PC-9 (cell line): ENCODE measurements around the gene UBE2E2. TPM values are rescaled to one million over a fixed set of nuclear protein-coding genes. Genes with fewer than 3 reads are reported as not detected.

Source experiments
- BruUV-seq: library from RNA; stranded (reverse); fragments of 400-500 nt; replicated peaks from 2 replicates; lab custom pipeline; 2021; lab: Mats Ljungman, UMichigan
- CTCF ChIA-PET: fragments of 300-600 bp; sonication (Branson Sonifier 250); formaldehyde crosslinking; loops from one replicate; lab custom pipeline; 2022; ENCODE audit warnings: antibody characterized with exemption; lab: Charles Lee
- POLR2A ChIA-PET: fragments of 300-600 bp; sonication (Branson Sonifier 250); formaldehyde crosslinking; loops from one replicate; lab custom pipeline; 2022; ENCODE audit warnings: antibody characterized with exemption; ENCODE audit not compliant: unreplicated experiment; lab: Charles Lee
- DNase-seq, 2 experiments: peaks; one replicate each; pipeline versions ENCODE4 v3.0.0 to v3.0.0-alpha.2; 2015 to 2022; ENCODE audit warnings: mixed read lengths in 1 of 2
- H2AFZ ChIP-seq: fragments of 200-600 bp; sonication (generic); 2 replicates; pipeline ENCODE4 v1.8.1; 2017; ENCODE audit warnings: antibody characterized with exemption
- H3F3A ChIP-seq: fragments of 200-600 bp; sonication (generic); 2 replicates; pipeline ENCODE4 v1.8.1; 2017; ENCODE audit warnings: antibody characterized with exemption, mild to moderate bottlenecking, low read depth; ENCODE audit not compliant: insufficient read depth
- H3K27ac ChIP-seq: fragments of 200-600 bp; sonication (generic); 2 replicates; pipeline ENCODE4 v1.6.1; 2016; ENCODE audit warnings: mixed run types
- H3K27me3 ChIP-seq: fragments of 200-600 bp; sonication (generic); 2 replicates; pipeline ENCODE4 v1.6.1; 2016; ENCODE audit warnings: low read depth, mixed run types; ENCODE audit not compliant: insufficient read depth
- H3K36me3 ChIP-seq: fragments of 200-600 bp; sonication (generic); 2 replicates; pipeline ENCODE4 v1.6.1; 2016; ENCODE audit warnings: low read depth, mixed run types
- H3K4me1 ChIP-seq: fragments of 200-600 bp; sonication (generic); replicated peaks from 2 replicates; pipeline ENCODE4 v1.6.1; 2016; ENCODE audit warnings: mixed run types; ENCODE audit not compliant: insufficient read depth
- H3K4me2 ChIP-seq: fragments of 200-600 bp; sonication (generic); 2 replicates; pipeline ENCODE4 v1.6.1; 2017; ENCODE audit warnings: mixed run types
- H3K4me3 ChIP-seq: fragments of 200-600 bp; sonication (generic); 2 replicates; pipeline ENCODE4 v1.6.1; 2016; ENCODE audit warnings: mixed run types
- H3K79me2 ChIP-seq: fragments of 200-600 bp; sonication (generic); 2 replicates; pipeline ENCODE4 v1.6.1; 2017; ENCODE audit warnings: low read depth, mixed run types
- H3K9me2 ChIP-seq: fragments of 200-600 bp; sonication (generic); 2 replicates; pipeline ENCODE4 v1.8.1; 2017; ENCODE audit warnings: mild to moderate bottlenecking; ENCODE audit not compliant: insufficient read depth
- H3K9me3 ChIP-seq: fragments of 200-600 bp; sonication (generic); 2 replicates; pipeline ENCODE4 v1.8.1; 2016; ENCODE audit warnings: low read depth; ENCODE audit not compliant: insufficient read depth
- H4K20me1 ChIP-seq: fragments of 200-600 bp; sonication (generic); 2 replicates; pipeline ENCODE4 v1.8.1; 2017; ENCODE audit not compliant: insufficient read depth
- EZH2 ChIP-seq: fragments of 200-600 bp; sonication (generic); IDR thresholded peaks from 2 replicates; pipeline ENCODE4 v1.8.0; 2017; ENCODE audit warnings: antibody characterized with exemption, low read depth
- intact Hi-C: fragments of 100-400 bp; cut with micrococcal nuclease; formaldehyde crosslinking; loops from one replicate; pipeline ENCODE4 v1.10.0; 2022; ENCODE audit not compliant: unreplicated experiment
- total RNA-seq: library from RNA; stranded (reverse); gene quantifications from 2 replicates; pipeline ENCODE4 v1.2.3, GENCODE V29; 2021
- TF ChIP-seq, protein P1 (sequence below): fragments of 200-600 bp; sonication (generic); conservative IDR thresholded peaks from 2 replicates; pipeline ENCODE4 v1.6.1; 2017; ENCODE audit warnings: mixed run types, antibody characterized with exemption, mild to moderate bottlenecking, moderate library complexity

UBE2E2 gene
- total RNA-seq, 1 experiment from 2014 or later = 48.7 TPM

DNA sequence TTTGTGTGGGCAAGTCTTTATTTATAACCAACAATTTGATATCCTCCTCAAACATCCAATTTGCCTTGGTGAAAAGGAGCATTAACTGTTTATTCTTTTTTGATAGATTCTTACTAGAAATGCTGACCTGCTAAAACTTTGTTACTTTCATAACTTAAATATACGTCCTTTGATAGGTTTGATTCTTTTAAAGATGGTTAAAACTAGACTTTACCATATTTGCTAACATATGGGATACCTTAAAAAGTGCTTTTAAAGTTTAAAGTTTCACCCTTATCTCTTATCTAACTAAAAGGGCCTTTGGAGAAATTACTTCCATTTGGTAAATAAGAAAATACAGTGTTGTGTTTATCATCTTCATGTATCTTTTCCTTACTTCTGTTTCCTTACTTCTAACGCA, 336.1 kb downstream of the UBE2E2 start:
- Histone ChIP-seq H4K20me1 (no peaks in the 10 kb centered on the region), H3K9me2 (no peaks in the 10 kb centered on the region), H3K4me2 (no peak overlapping the region), H3K36me3 (no peaks in the 10 kb centered on the region), H2AFZ (no peak overlapping the region), H3K79me2 (no peaks in the 10 kb centered on the region), H3F3A (no peaks in the 10 kb centered on the region), H3K27ac (no peak overlapping the region), H3K9me3 (no peaks in the 10 kb centered on the region), H3K27me3 (no peaks in the 10 kb centered on the region), H3K4me1 (no peaks in the 10 kb centered on the region), H3K4me3 (no peak overlapping the region)
- no TSS peak for BruUV-seq
- ChIA-PET POLR2A (no interaction called here), CTCF (no interaction called here)
- no peak for DNase-seq
- intact Hi-C loops = no loop called here
- TF ChIP-seq, protein P1, sequence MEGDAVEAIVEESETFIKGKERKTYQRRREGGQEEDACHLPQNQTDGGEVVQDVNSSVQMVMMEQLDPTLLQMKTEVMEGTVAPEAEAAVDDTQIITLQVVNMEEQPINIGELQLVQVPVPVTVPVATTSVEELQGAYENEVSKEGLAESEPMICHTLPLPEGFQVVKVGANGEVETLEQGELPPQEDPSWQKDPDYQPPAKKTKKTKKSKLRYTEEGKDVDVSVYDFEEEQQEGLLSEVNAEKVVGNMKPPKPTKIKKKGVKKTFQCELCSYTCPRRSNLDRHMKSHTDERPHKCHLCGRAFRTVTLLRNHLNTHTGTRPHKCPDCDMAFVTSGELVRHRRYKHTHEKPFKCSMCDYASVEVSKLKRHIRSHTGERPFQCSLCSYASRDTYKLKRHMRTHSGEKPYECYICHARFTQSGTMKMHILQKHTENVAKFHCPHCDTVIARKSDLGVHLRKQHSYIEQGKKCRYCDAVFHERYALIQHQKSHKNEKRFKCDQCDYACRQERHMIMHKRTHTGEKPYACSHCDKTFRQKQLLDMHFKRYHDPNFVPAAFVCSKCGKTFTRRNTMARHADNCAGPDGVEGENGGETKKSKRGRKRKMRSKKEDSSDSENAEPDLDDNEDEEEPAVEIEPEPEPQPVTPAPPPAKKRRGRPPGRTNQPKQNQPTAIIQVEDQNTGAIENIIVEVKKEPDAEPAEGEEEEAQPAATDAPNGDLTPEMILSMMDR = no peak
- no peak for TF ChIP-seq EZH2

DNA sequence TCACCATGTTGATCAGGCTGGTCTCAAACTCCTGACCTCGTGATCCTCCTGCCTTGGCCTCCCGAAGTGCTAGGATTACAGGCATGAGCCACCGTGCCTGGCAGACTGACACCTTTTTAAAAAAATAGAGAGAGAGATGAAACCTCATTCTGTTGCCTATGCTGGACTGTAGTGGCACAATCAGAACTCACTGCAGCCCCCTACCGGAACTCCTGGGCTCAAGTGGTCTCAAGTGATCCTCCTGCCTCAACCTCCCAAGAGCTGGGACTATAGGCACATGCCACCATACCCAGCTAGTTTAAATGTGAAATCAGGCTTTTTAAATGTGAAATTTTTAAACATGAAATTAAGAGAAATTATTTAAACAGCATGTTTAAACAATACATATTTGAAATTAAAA, 337.5 kb downstream of the UBE2E2 start:
- Histone ChIP-seq H3K9me3 (no peaks in the 10 kb centered on the region), H3K9me2 (no peaks in the 10 kb centered on the region), H3K36me3 (no peaks in the 10 kb centered on the region), H4K20me1 (no peaks in the 10 kb centered on the region), H3K4me2 (no peak overlapping the region), H2AFZ (no peak overlapping the region), H3K4me1 (no peaks in the 10 kb centered on the region), H3K79me2 (no peaks in the 10 kb centered on the region), H3K4me3 (no peak overlapping the region), H3F3A (no peaks in the 10 kb centered on the region), H3K27me3 (no peaks in the 10 kb centered on the region), H3K27ac (no peak overlapping the region)
- intact Hi-C loops = no loop called here
- TF ChIP-seq, protein P1 = no peak
- no peak for TF ChIP-seq EZH2
- ChIA-PET POLR2A (no interaction called here), CTCF (no interaction called here)
- DNase-seq = no peak
- BruUV-seq = no TSS peak

DNA sequence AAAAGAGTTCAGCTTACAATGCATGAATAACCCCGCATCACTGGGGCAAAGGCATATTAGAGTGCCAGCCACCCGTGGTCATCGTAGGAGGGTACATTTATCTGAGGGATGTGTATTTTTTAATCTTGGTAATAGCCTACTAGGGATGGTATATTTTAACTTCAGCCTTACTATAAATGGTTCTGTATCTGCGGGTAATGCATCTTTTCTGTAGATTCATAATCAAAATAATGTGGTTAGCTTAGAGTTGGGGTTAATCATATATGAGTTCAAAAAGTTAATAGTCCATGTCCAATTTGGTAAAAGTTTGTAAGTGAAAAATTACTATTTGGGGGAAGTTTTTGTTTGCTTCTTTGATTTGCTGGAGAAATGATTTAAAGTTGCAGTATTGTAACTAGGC, 339.0 kb downstream of the UBE2E2 start:
- Histone ChIP-seq H3K9me2 (no peaks in the 10 kb centered on the region), H3K4me3 (no peak overlapping the region), H2AFZ (no peak overlapping the region), H3F3A (no peaks in the 10 kb centered on the region), H3K79me2 (no peaks in the 10 kb centered on the region), H3K4me1 (no peaks in the 10 kb centered on the region; the same call in 1 of the 2 replicates), H3K4me2 (no peak overlapping the region), H3K9me3 (no peaks in the 10 kb centered on the region), H3K27ac (no peak overlapping the region), H3K36me3 (no peaks in the 10 kb centered on the region), H4K20me1 (no peaks in the 10 kb centered on the region), H3K27me3 (no peaks in the 10 kb centered on the region)
- no peak for DNase-seq
- CTCF ChIA-PET = no interaction called here
- BruUV-seq = no TSS peak
- intact Hi-C loops = no loop called here
- POLR2A ChIA-PET = no interaction called here
- TF ChIP-seq EZH2 = no peak
- TF ChIP-seq, protein P1 = no peak
